WTC11 (cell line): ENCODE results near the gene ANP32B. TPM values are rescaled to one million over a fixed set of nuclear protein-coding genes. Genes with fewer than 3 reads are reported as not detected.
"Not testable (repeated sequence)": the region's sequence is repeated elsewhere in the genome, so short reads cannot be mapped to it uniquely, and the experiment has no call there.

Source experiments
- ATAC-seq: fragments of 200-7000 bp; cut with Tn5 transposase; 2 replicates; pipeline ENCODE4 v1.10.0; 2021; ENCODE audit warnings: mild to moderate bottlenecking, moderate library complexity
- CTCF ChIA-PET: fragments of 300-600 bp; sonication (Branson Sonifier 250); formaldehyde crosslinking; loops from one replicate; lab custom pipeline; 2021; ENCODE audit warnings: antibody characterized with exemption; lab: Charles Lee
- POLR2A ChIA-PET: fragments of 350-600 bp; sonication (Branson Sonifier 250); formaldehyde crosslinking; loops from one replicate; lab custom pipeline; 2021; ENCODE audit warnings: antibody characterized with exemption; lab: Charles Lee
- DNase-seq: peaks from one replicate; pipeline ENCODE4 v3.0.0; 2021; ENCODE audit warnings: low spot score
- H3K27ac Mint-ChIP-seq: 2 replicates; pipeline ENCODE4 v1.8.0; 2021; ENCODE audit warnings: mixed read lengths
- H3K27me3 Mint-ChIP-seq: 2 replicates; pipeline ENCODE4 v1.8.0; 2021; ENCODE audit warnings: low read depth, mild to moderate bottlenecking, moderate library complexity, mixed read lengths
- H3K36me3 Mint-ChIP-seq: 2 replicates; pipeline ENCODE4 v1.8.0; 2021; ENCODE audit warnings: mixed read lengths
- H3K4me1 Mint-ChIP-seq: 2 replicates; pipeline ENCODE4 v1.8.0; 2022; ENCODE audit warnings: mixed read lengths
- H3K4me3 Mint-ChIP-seq: 2 replicates; pipeline ENCODE4 v1.8.0; 2021; ENCODE audit warnings: mild to moderate bottlenecking, moderate library complexity, mixed read lengths
- H3K9me3 Mint-ChIP-seq: 2 replicates; pipeline ENCODE4 v1.8.0; 2021; ENCODE audit warnings: mixed read lengths
- CREM ChIP-seq: sonication (generic); formaldehyde crosslinking; IDR thresholded peaks from 2 replicates; pipeline ENCODE4 v1.8.1; 2022; ENCODE audit warnings: mild to moderate bottlenecking, missing genetic modification reagents, moderate library complexity
- ESRRA ChIP-seq: sonication (generic); formaldehyde crosslinking; IDR thresholded peaks from 2 replicates; pipeline ENCODE4 v1.8.1; 2022; ENCODE audit warnings: mild to moderate bottlenecking, missing genetic modification reagents, borderline replicate concordance
- HMGA2 ChIP-seq: fragments of 250-450 bp; sonication (Bioruptor Pico); IDR thresholded peaks from 2 replicates; pipeline ENCODE4 v1.4.0; 2021; ENCODE audit warnings: mild to moderate bottlenecking, moderate library complexity
- RORB ChIP-seq: fragments of 250-450 bp; sonication (Bioruptor Pico); IDR thresholded peaks from 2 replicates; pipeline ENCODE4 v1.9.0; 2021; ENCODE audit warnings: mild to moderate bottlenecking
- SOX15 ChIP-seq: fragments of 250-450 bp; sonication (Bioruptor Pico); IDR thresholded peaks from 2 replicates; pipeline ENCODE4 v1.9.0; 2021; ENCODE audit warnings: mild to moderate bottlenecking
- ZBTB21 ChIP-seq: sonication (generic); formaldehyde crosslinking; IDR thresholded peaks from 2 replicates; pipeline ENCODE4 v1.8.1; 2023; ENCODE audit warnings: mild to moderate bottlenecking, missing genetic modification reagents, borderline replicate concordance
- ZNF219 ChIP-seq: sonication (generic); formaldehyde crosslinking; IDR thresholded peaks from 2 replicates; pipeline ENCODE4 v1.8.0; 2023; ENCODE audit warnings: missing genetic modification reagents, mild to moderate bottlenecking, borderline replicate concordance
- total RNA-seq: library from RNA; stranded (reverse); gene quantifications from 3 replicates; pipeline ENCODE4 v1.2.3, GENCODE V29; 2021
- TF ChIP-seq, protein P1 (sequence below): sonication (generic); formaldehyde crosslinking; IDR thresholded peaks from 2 replicates; pipeline ENCODE4 v1.8.1; 2022; ENCODE audit warnings: low read depth, missing genetic modification reagents, borderline replicate concordance
- TF ChIP-seq, protein P2 (sequence below): sonication (generic); formaldehyde crosslinking; IDR thresholded peaks from 2 replicates; pipeline ENCODE4 v1.8.0; 2022; ENCODE audit warnings: missing genetic modification reagents
- TF ChIP-seq, protein P3 (sequence below): sonication (generic); formaldehyde crosslinking; IDR thresholded peaks from 2 replicates; pipeline ENCODE4 v1.8.0; 2023; ENCODE audit warnings: missing genetic modification reagents, mild to moderate bottlenecking, borderline replicate concordance
- TF ChIP-seq, protein P4 (sequence below): sonication (generic); formaldehyde crosslinking; IDR thresholded peaks from 2 replicates; pipeline ENCODE4 v1.8.1; 2023; ENCODE audit warnings: mild to moderate bottlenecking, missing genetic modification reagents

The ANP32B gene
- total RNA-seq, 1 experiment from 2014 or later, result 150 TPM

DNA sequence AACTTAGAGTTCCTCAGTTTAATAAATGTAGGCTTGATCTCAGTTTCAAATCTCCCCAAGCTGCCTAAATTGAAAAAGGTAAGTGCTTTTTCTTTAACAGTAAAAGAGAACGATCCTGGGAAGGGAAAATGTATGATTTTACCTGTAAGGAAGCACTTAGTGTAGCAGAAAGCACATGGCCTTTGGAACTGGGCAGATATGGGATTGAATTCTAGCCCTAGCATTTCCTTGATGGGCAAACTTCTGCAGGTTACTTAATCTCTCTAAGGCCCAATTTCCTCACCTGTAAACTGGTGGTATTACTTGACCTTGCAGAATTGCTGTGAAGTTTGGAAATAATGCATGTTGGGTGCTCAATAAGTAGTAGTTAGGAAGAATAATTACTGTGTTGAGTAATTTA is 11.6 kb downstream of the ANP32B start:
- H3K27ac Mint-ChIP-seq, result no peak overlapping the region
- peaks cover 26% of the 10 kb centered on the region for H3K36me3 Mint-ChIP-seq
- no peak for ATAC-seq
- H3K9me3 Mint-ChIP-seq, result no peaks in the 10 kb centered on the region
- ChIA-PET POLR2A (no interaction called here), CTCF (interaction anchor here (1.0 kb wide), 1 partner anchor 11 kb away, joined by 3 read pairs; the partner anchor contains the start of gene ANP32B)
- no peak overlapping the region for H3K4me3 Mint-ChIP-seq
- peaks cover 15% of the 10 kb centered on the region for H3K4me1 Mint-ChIP-seq
- no peaks in the 10 kb centered on the region for H3K27me3 Mint-ChIP-seq
- no peak for DNase-seq
- no peak for TF ChIP-seq SOX15
- TF ChIP-seq CREM (CRISPR knock-in tag), result no peak
- TF ChIP-seq ESRRA, result no peak
- no peak for TF ChIP-seq HMGA2 (CRISPR knock-in tag)
- no peak for TF ChIP-seq RORB (CRISPR knock-in tag)
- no peak for TF ChIP-seq ZBTB21 (CRISPR knock-in tag)
- TF ChIP-seq ZNF219 (CRISPR knock-in tag), result no peak

DNA sequence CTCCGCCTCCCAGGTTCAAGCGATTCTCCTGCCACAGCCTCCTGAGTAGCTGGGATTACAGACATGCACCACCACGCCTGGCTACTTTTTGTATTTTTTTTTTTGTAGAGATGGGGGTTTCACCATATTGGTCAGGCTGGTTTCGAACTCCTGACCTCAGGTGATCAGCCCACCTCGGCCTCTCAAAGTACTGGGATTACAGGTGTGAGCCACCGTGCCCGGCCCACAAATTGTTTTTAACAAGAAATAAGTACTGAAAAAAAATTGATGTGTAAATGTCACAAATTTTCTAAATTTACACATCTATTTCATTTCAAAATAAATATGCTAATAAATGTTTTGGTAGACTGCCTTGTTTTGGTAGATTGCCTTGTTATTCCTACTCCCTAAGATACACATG is 13.5 kb downstream of the ANP32B start:
- DNase-seq, H3K9me3 Mint-ChIP-seq, H3K4me1 Mint-ChIP-seq, H3K27me3 Mint-ChIP-seq, H3K27ac Mint-ChIP-seq, H3K4me3 Mint-ChIP-seq, POLR2A ChIA-PET, ATAC-seq: not testable (repeated sequence)
- CTCF ChIA-PET, result interaction anchor here (1.0 to 1.6 kb wide), 2 partner anchors 11 to 13 kb away, joined by 3 to 11 read pairs; partner anchors contain the start of gene ANP32B
- peaks cover 26% of the 10 kb centered on the region for H3K36me3 Mint-ChIP-seq

DNA sequence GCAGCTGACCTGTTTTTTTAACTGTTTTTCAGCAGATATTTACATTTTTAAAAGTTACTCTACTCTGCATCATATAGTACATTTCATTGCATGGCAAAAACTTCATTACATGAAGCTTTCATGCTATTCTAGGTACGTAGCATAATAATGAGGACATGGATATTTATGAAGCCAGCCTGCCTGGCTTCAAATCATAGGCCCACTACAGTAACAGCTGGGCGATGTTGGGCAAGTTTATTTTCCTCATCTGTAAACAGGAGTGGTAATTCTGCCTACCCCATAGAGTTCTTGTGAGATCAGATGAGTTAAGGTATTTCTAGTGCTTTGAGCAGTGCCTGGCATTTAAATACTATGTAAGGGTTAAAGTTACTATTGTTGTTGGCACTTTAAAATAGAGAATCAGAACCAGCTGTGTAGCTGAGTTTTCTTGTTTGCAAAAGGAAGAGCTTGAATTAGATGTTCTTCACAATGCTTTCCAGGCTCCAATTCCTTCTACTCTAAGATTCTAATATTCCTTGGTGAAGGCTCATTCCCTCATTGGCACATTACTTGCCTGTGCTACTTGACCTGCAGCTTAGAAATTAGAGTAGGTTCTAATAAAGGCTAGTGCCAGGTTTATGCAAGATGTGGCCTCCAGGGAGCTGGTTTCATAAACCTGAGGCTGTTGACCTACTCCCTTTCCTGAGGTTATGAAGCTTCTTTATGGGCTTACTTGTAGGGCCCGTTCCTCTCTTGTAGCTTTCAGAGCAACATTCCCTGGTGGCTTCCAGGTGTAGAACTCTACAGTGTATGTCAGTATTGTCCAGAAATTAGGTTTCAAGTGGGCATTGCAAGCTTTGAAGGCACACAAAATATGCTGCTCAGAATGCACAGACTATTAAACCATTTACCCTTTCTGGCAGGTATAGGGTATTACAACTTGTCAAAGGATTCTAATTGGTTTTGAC is 14.5 kb downstream of the ANP32B start:
- no peak for ATAC-seq

More for the DNA sequence above, 14.5 kb downstream of the ANP32B start:
- Mint-ChIP-seq H3K27me3 (no peaks in the 10 kb centered on the region), H3K27ac (no peak overlapping the region), H3K4me1 (peaks cover 7% of the 10 kb centered on the region), H3K36me3 (peaks cover 26% of the 10 kb centered on the region), H3K9me3 (no peaks in the 10 kb centered on the region), H3K4me3 (no peak overlapping the region)
- no peak for DNase-seq
- ChIA-PET CTCF (interaction anchor here (1.0 to 1.6 kb wide), 3 partner anchors 12 to 37 kb away, joined by 3 to 11 read pairs (median 9); partner anchors contain the start of gene ANP32B), POLR2A (no interaction called here)
- TF ChIP-seq, protein P1, sequence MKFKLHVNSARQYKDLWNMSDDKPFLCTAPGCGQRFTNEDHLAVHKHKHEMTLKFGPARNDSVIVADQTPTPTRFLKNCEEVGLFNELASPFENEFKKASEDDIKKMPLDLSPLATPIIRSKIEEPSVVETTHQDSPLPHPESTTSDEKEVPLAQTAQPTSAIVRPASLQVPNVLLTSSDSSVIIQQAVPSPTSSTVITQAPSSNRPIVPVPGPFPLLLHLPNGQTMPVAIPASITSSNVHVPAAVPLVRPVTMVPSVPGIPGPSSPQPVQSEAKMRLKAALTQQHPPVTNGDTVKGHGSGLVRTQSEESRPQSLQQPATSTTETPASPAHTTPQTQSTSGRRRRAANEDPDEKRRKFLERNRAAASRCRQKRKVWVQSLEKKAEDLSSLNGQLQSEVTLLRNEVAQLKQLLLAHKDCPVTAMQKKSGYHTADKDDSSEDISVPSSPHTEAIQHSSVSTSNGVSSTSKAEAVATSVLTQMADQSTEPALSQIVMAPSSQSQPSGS (CRISPR knock-in tag), result no peak
- TF ChIP-seq, protein P2, sequence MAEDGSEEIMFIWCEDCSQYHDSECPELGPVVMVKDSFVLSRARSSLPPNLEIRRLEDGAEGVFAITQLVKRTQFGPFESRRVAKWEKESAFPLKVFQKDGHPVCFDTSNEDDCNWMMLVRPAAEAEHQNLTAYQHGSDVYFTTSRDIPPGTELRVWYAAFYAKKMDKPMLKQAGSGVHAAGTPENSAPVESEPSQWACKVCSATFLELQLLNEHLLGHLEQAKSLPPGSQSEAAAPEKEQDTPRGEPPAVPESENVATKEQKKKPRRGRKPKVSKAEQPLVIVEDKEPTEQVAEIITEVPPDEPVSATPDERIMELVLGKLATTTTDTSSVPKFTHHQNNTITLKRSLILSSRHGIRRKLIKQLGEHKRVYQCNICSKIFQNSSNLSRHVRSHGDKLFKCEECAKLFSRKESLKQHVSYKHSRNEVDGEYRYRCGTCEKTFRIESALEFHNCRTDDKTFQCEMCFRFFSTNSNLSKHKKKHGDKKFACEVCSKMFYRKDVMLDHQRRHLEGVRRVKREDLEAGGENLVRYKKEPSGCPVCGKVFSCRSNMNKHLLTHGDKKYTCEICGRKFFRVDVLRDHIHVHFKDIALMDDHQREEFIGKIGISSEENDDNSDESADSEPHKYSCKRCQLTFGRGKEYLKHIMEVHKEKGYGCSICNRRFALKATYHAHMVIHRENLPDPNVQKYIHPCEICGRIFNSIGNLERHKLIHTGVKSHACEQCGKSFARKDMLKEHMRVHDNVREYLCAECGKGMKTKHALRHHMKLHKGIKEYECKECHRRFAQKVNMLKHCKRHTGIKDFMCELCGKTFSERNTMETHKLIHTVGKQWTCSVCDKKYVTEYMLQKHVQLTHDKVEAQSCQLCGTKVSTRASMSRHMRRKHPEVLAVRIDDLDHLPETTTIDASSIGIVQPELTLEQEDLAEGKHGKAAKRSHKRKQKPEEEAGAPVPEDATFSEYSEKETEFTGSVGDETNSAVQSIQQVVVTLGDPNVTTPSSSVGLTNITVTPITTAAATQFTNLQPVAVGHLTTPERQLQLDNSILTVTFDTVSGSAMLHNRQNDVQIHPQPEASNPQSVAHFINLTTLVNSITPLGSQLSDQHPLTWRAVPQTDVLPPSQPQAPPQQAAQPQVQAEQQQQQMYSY (CRISPR knock-in tag), result no peak
- TF ChIP-seq, protein P3, sequence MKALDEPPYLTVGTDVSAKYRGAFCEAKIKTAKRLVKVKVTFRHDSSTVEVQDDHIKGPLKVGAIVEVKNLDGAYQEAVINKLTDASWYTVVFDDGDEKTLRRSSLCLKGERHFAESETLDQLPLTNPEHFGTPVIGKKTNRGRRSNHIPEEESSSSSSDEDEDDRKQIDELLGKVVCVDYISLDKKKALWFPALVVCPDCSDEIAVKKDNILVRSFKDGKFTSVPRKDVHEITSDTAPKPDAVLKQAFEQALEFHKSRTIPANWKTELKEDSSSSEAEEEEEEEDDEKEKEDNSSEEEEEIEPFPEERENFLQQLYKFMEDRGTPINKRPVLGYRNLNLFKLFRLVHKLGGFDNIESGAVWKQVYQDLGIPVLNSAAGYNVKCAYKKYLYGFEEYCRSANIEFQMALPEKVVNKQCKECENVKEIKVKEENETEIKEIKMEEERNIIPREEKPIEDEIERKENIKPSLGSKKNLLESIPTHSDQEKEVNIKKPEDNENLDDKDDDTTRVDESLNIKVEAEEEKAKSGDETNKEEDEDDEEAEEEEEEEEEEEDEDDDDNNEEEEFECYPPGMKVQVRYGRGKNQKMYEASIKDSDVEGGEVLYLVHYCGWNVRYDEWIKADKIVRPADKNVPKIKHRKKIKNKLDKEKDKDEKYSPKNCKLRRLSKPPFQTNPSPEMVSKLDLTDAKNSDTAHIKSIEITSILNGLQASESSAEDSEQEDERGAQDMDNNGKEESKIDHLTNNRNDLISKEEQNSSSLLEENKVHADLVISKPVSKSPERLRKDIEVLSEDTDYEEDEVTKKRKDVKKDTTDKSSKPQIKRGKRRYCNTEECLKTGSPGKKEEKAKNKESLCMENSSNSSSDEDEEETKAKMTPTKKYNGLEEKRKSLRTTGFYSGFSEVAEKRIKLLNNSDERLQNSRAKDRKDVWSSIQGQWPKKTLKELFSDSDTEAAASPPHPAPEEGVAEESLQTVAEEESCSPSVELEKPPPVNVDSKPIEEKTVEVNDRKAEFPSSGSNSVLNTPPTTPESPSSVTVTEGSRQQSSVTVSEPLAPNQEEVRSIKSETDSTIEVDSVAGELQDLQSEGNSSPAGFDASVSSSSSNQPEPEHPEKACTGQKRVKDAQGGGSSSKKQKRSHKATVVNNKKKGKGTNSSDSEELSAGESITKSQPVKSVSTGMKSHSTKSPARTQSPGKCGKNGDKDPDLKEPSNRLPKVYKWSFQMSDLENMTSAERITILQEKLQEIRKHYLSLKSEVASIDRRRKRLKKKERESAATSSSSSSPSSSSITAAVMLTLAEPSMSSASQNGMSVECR (CRISPR knock-in tag), result no peak
- TF ChIP-seq, protein P4, sequence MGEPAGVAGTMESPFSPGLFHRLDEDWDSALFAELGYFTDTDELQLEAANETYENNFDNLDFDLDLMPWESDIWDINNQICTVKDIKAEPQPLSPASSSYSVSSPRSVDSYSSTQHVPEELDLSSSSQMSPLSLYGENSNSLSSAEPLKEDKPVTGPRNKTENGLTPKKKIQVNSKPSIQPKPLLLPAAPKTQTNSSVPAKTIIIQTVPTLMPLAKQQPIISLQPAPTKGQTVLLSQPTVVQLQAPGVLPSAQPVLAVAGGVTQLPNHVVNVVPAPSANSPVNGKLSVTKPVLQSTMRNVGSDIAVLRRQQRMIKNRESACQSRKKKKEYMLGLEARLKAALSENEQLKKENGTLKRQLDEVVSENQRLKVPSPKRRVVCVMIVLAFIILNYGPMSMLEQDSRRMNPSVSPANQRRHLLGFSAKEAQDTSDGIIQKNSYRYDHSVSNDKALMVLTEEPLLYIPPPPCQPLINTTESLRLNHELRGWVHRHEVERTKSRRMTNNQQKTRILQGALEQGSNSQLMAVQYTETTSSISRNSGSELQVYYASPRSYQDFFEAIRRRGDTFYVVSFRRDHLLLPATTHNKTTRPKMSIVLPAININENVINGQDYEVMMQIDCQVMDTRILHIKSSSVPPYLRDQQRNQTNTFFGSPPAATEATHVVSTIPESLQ (CRISPR knock-in tag), result no peak
